ENCODE data around the gene ZDHHC14.

GRCh38 chr6:157478926-157479325, 97.9 kb downstream of the ZDHHC14 start:
- no peak for TF ChIP-seq REST (IDR thresholded peaks at IDR 0.05)
- TF ChIP-seq KDM1A (IDR thresholded peaks at IDR 0.05; ENCODE audit: low read depth): no peak
- no peak for TF ChIP-seq NR3C1 (IDR thresholded peaks at IDR 0.05)
- TF ChIP-seq CEBPB (IDR thresholded peaks at IDR 0.05): no peak
- no peak for TF ChIP-seq USF2 (IDR thresholded peaks at IDR 0.05)
- TF ChIP-seq CTCF (IDR thresholded peaks at IDR 0.05): no peak
- no peak for TF ChIP-seq CHD4 (IDR thresholded peaks at IDR 0.05; ENCODE audit: borderline replicate concordance)
- no peak for TF ChIP-seq RFX5 (IDR thresholded peaks at IDR 0.05)
- TF ChIP-seq RCOR1 (IDR thresholded peaks at IDR 0.05; ENCODE audit: low read depth, low read length): no peak
- TF ChIP-seq FOXS1 (CRISPR knock-in tag; IDR thresholded peaks at IDR 0.05): no peak

Measured in A549 (cell line).